ENCODE measurements around the gene DTX4.

DTX4 gene

GRCh38 chr11:59222464-59223060, 50.6 kb downstream of the DTX4 start:
- DNase-seq = no peak

- no peak for DNase-seq
Measured at GRCh38 chr11:59223177-59223576, 51.2 kb downstream of the DTX4 start.

GRCh38 chr11:59223611-59224010, 51.7 kb downstream of the DTX4 start:
- DNase-seq = no peak

- no peak for DNase-seq
Measured at GRCh38 chr11:59224351-59224928, 52.5 kb downstream of the DTX4 start.

GRCh38 chr11:59225017-59225416, 53.1 kb downstream of the DTX4 start:
- no peak for DNase-seq

GRCh38 chr11:59226396-59226795, 54.5 kb downstream of the DTX4 start:
- DNase-seq = no peak

GRCh38 chr11:59240322-59240721, 68.4 kb downstream of the DTX4 start:
- DNase-seq = no peak

- DNase-seq = no peak
Measured at GRCh38 chr11:59243633-59244032, 71.7 kb downstream of the DTX4 start.

GRCh38 chr11:59247531-59248227, 75.7 kb downstream of the DTX4 start:
- no peak for DNase-seq

- DNase-seq = no peak
Measured at GRCh38 chr11:59249535-59249934, 77.6 kb downstream of the DTX4 start.

GRCh38 chr11:59253001-59253400, 81.1 kb downstream of the DTX4 start:
- DNase-seq = no peak

- DNase-seq = no peak
Measured at GRCh38 chr11:59254286-59254685, 82.4 kb downstream of the DTX4 start.

GRCh38 chr11:59255281-59255680, 83.3 kb downstream of the DTX4 start:
- DNase-seq = no peak

Data from SHP77 treated with DMSO at 0.1 percent for 48 hours (cell line).